GM18511 (cell line): ENCODE results near the gene NPTN.
"Not testable (repeated sequence)": the region's sequence is repeated elsewhere in the genome, so short reads cannot be mapped to it uniquely, and the experiment has no call there.

Source experiments
- ATAC-seq: cut with Tn5 transposase; IDR thresholded peaks from one replicate; pipeline ENCODE4 v1.9.1; 2021; ENCODE audit warnings: mild to moderate bottlenecking, moderate library complexity; ENCODE audit not compliant: unreplicated experiment

NPTN gene

DNA sequence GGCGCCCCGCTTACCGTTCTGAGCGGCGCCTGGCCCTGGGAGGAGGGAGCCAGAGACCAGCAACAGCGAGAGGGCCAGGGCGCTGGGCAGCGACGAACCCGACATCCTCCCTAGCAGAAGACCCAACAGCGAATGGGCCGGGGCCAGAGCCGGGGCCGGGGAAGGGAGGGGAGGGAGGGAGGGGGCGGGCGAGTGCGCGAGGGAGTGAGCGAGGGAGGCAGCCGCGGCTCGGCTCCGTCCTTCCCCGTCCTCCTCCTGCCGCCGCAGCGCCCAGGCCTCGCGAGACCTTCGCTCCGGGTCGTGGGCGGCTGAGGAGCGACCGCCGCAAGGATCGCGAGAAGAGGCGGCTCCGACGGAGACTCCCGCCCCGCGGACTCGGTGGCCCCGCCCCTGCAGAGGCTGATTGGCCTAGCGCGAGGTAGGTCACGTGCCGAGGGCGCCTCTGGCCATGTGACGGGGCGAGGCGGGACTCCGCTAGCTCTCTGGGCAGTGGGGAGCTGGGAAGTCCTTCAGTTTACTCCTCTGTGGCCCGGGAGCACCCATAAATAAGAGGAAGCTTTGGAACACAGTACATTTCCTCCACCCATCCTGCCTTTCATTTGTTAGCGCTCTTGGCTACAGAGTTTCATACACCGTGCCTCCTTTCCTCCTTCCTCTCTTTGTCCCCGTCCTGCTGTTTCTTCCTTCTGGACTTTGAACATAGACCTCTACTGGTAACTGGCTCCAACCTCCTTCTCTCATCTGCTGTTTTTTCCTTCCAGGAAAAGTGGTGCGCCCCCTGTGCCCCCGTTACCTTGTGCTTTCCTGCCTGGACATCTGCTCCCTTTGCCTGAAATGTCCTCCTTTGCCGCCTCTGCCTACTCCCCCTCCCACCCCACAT lies at the start of gene NPTN:
Gene NPTN (minus strand): TSS at position 279 of the 880 bp plus-strand sequence. CDS start 174 bp downstream, at position 105.
- peak; percentile 85 for ATAC-seq

DNA sequence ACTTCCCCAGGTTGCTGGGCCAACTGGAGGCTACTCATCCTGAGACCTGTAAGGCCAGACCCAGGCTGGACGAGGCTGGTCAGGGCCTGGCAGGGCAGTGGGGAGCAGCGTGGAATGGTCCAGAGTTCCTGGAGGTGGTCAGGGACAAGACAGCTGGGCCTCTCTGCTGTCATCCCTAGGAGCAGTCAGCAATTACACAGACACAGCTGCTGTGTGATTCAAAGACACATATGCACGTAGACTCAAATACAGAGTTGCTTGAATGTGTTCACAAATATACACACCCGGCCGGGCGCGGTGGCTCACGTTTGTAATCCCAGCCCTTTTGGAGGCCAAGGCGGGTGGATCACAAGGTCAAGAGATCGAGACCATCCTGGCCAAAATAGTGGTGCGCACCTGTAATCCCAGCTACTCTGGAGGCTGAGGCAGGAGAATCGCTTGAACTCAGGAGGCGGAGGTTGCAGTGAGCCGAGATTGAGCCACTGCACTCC lies 49.5 kb upstream of the NPTN start:
- no peak for ATAC-seq

DNA sequence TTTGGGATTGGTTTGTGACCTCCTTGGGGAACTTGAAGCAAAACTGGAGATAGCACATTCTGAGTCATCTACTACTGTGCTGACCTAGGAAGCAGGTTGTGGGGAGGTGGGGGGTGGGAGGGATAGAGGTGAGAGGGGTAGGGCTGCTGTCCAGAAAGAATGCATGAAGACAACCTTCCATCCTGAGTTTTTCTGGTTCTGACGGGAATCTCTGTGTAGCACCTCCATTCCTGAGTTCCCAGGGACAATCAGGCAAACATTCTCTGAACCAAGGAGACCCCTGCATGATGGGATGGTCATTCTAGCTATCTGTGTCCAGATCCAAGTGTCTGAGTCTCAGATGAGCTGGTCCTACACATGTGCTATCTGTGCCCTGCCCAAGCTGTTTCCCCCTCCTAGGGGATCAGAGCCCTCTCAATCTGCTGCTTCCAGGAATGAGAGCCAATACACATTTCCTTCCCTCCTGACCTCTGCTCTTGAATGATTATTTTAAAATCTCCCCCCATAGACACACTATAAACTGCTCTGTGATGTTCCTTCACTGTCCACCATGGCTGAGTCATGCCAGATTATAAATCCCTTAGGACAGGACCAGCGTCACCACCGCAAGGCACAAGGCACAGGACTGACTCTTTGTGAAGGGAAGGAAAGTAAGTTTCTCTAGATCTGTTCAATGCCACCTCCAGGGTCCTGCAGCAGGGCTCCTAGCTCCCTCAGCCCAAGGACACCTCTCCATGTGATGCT lies 48.8 kb upstream of the NPTN start:
- ATAC-seq, result no peak

DNA sequence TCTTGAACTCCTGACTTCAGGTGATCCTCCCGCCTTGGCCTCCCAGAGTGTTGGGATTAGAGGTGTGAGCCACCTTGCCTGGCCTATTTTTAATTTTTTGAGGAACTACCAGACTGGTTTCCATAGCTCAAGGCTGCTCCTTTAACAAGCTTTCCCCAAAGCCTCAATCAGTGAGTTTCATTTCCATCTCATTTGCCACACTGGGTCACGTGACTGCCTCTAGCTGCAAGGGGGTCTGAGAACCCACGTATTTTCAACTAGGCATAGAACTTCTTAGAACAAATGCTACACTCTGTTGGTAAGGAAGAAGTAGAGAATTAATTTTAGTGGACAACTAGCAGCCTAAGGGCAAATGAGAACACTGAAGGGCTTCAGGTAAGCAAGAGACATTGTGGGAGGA lies 47.9 kb upstream of the NPTN start:
- no peak for ATAC-seq

DNA sequence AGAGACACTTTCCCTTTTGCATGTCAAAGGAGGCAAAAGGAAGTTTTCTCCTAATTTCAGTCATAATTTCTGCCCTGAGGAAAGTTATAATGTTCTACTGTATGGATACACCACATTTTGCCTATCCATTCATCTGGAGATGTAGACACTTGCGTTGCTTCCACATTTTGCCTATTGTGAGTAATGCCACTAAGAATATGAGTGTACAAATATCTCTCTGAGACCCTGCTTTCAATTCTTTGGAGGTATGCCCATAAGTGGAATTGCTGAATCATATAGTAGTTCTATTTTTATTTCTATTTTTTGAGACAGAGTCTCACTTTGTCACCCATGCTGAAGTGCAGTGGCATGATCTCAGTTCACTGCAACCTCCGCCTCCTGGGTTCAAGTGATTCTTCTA lies 47.4 kb upstream of the NPTN start:
- ATAC-seq, result no peak

DNA sequence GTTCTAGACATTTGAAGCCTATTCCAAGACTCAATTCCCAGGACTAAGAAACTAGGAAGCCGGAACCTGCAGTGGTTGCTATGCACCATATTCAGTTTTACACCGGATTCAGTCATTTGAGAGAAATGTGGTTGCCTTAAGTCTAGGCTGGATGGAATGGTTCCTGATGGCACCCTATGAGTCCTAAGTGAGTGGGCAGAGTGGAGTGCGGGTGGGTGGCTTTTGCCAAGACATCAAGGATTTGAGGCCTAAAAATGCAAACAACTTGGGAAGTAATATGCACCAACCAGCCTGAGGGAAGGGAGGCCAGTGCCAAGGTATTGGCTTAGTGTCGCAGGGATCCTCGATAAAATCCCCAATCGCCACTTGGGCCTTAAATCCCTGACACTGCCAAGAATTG lies 46.8 kb upstream of the NPTN start:
- no peak for ATAC-seq

DNA sequence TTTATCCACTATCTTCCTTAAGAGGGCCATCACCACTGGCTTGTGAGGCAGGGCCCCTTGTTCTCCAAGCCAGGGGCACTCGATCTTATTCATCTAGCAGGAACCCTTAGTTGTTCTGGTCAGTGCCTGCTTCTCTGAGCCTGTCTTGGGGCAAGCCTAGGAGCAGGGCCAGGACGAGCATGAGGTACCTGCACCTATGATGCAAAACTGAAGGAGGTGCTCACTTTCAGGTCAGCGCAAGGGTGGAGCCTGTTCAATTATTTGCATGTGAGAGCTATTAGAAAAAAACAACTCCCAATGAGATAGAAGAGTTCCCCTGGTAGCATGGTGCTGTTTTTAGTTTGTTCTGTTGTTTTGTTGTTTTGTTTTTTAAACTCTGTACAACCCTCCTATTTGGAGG lies 46.0 kb upstream of the NPTN start:
- no peak for ATAC-seq

DNA sequence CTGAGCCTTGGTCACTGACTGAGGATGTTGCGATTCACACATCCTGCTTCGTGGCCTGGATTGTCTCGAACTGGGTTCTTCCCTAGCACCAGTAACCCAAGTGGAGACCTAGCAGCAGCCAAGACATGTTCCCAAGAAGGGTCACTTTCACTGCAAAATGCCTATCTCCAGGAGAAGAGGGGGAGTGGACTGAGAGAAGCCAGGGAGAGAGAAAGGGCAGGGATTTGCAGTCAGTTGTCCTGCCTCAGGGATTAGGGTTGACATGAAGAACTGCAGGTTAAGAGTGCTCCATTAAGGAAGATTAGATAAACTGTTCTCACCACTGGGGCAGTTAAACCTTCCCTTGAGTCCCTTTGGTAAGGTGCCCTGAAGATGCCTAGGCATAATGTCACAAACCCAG lies 45.3 kb upstream of the NPTN start:
- ATAC-seq, result no peak

DNA sequence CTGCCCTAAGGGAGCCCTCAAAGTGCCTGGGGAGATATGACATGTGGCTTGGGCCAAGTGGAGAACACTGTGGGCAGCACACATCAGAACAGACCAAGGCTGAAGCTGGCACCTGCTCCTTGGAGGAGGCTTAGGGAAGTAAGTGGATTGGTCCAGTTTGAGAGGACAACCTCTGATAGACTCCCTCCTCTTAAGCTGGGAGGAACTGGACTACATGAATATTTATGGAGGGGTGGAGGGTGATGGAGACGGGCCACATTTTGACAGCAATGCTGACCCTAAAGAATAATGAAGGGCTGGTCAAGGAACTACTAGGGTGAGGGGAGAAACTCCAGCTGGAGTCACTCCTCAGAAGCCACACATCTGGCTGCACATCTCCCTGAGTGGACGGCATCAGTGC lies 44.5 kb upstream of the NPTN start:
- no peak for ATAC-seq

DNA sequence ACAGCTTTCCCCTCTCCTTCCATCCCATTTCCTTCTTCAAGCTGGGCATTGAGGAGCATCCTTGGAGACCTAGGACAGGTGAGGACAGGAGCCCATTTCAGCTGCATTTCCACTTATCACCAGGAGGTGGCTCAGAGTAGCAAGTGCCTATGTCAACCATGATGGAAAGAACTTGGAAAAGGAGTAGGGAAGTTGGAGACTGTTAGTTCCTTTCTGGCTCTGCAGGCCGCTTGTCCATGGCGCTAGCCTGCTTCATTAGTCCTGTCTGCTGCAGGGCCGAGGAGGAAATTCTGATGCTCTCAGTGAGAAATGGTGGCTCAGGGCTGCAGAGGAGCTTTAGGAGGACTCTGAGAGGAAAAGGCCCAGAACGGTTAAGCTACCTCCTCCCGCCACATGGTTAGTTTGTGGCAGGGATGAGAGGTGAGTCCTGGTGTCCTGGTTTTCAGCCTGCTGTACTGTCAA lies 44.0 kb upstream of the NPTN start:
- ATAC-seq, result no peak

DNA sequence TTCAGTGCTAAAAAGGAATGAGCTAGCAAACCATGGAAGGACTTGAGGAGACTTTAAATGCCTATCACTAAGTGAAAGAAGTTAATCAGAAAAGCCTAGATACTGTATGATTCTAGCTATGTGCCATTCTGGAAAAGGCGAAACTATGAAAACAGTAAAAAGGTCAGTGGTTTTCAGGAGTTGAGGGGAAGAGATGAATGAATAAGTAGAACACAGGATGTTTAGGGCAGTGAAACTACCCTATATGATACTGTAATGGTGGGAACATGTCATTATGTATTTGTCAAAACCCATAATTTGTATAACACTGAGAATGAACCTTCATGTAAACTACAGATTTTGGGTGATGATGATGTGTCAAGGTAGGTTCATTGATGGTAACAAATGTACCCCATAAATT lies 41.4 kb upstream of the NPTN start:
- no peak for ATAC-seq

DNA sequence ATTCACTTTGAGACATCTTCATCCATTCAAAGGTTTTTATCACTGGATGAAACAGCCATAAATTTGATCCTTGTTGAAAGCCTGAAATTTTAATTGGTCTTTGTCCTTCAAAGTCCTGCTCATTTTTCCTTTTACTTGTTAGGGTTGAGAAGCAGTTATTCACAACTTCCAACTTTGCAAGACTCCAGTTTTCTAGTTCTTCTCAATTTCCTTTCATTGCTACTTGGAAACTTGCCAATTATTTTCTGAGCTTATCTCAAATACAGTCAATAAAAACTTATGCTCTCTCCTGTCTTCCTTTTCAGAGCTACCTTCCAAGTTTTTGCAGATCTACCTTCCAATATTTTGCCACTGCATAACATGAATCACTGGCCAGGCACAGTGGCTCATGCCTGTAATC lies 27.3 kb upstream of the NPTN start:
- no peak for ATAC-seq

DNA sequence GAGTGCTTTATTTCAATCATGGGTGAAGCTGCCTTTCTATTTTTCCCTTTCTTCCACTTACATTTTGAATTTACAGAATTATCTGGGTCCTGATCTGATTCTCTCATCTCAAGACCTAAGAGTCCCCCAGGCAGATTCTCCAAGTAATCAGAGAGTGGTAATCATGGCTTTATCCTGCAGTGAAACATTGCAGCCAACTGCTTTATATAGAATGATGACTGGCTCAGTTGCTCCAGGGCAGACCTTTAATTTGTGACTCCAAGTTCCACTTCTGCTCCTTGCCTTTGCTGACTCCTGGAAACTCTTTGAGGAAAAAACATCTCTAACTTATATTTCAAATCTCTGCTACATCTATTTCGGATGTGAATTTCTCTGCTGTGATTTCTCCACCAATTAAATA lies 25.5 kb upstream of the NPTN start:
- ATAC-seq, result no peak

DNA sequence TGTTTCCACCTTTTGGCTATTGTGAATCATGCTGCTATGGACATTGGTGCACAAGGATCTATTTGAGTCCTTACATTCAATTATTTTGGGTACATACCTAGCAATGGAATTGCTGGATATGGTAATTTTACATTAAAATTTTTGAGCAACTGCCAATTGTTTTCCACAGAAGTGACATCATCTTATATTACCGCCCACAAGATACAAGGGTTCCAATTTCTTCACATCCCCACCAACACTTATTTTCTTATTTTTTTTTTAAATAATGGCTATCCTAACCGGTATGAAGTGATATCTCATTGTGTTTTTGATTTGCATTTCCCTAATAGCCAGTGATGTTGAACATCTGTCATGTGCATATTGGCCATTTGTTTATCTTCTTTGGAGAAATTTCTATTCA lies 22.5 kb upstream of the NPTN start:
- ATAC-seq, result no peak

DNA sequence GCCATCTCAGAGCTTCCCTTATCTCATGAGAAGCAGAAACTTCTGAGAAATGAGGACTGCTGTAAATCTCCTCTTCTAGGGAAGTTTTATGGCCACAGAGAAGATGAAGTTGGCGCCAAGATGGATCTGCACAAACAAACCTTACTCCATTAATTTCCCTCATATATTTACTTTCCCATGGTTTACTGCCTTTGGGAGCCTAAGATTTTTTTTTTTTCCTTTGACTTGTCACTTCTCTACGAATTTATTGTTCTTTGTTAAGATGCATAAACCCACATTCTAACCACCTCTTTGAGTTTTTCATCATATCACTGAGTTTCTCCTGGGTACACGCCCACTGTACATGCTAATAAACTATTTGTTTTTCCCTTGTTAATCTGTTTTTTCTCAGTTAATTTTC lies 21.5 kb upstream of the NPTN start:
- no peak for ATAC-seq

DNA sequence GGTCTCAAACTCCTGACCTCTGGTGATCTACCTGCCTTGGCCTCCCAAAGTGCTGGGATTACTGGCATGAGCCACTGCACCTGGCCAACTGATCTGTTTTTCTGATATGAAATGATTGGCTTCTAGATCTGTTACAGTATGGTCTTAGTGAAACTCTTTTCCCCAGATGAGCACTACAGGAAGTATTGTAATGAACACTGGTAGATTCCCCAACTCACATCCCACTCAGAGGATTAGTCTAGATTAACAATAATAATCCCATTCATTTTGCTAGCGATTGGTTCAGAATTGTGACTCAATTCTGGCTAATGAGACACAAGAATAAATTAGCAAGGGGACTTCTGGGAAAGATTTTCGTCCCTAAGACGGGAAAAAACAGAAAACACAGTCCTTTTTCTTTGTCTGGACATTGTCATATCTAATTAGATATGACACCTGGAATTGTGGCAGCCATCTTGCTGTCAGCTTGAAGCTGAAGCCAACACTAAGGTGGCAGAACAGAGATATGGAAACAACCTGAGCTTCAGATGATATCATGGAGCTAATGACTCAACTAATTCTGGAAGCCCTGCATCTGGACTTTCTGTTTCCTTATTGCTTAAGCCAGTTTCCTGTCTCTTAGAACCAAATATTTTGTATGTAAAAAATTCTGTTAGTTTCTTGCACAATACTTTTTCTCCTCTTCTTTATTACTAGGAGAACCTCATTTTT lies 17.4 kb upstream of the NPTN start:
- no peak for ATAC-seq

DNA sequence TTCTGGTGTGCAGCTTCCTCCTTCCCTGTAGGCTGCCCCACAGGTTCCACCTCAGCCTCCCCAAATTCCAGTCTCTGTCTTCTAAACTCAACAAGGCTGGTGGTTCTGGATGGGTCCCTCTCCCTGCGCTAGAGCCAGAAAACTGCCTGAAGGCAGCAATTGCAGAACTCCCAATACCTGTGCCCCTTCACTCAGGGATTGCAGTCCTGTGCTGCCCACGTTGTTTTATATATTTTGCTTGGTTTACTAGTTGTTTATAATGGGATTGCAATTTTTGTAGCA lies 14.8 kb upstream of the NPTN start:
- ATAC-seq, result no peak

DNA sequence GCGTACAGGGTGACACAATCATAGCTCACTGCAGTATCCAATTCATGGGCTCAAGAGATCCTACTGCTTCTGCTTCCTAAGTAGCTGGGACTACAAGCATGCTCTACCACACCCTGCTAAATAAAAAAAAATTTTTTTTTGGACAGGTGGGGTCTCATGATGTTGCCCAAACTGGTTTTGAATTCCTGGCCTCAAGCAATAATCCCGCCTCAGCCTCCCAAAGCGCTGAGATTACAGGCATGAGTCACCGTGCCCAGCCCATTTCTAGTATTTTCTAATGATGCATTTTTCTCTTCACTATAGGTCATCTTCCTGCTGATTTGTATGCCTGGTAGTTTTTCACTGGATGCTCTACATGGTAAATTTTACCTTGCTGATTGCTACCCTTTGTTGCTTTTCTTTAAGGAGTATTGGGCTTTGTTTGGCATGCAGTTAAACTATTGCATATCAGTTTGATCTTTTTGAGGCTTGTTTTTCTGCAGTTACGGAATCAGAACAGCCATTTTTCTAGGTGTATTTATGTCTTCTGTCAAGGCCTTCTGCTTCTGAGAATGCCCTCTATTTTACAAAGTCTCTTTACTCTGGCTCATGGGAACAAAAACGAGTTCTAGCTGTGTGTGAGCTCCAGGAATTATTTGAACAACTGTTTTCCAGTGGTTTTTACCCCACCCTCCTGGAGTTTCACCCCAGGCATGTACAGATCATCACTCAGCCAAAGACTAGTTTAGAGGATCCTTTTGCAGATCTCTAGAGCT lies 14.2 kb upstream of the NPTN start:
- no peak for ATAC-seq

DNA sequence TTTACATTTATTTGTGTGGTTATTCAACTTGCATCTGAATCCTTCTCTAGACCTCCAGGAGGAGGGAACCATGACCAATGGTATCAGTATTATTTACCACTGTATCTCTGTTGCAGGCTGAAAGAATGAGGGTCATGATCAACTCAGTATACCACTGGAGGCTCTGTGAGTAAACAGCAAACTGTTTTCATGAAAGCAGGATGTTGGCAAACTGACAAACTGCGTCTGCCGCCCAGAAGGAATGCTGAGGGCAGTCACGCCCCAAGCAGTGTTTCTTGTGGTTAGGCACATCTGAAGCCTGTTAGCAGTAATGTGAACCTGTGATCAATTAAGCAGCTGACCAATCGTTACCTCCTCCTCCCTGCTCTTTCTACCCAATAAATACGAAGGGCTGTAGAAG lies 6.3 kb upstream of the NPTN start:
- ATAC-seq, result not testable (repeated sequence)

DNA sequence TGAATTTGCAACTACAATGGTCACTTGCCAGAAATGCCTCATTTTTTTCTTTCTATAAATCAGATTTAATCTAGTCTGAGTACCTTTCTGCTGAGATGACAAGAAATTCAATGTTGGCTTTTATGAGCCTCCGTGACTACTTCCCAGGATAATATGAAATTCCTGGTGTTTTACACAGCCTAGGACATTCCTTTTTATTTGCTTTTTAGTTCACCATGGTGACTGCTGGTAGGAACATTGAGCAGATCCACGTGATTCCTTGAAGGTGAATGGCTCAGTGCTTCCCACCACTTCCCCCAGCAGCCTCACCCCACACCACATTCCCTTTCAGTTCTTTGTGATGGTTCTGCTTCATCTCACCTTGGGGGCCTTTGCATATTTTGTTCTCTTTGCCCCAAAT lies 4.3 kb upstream of the NPTN start:
- no peak for ATAC-seq

DNA sequence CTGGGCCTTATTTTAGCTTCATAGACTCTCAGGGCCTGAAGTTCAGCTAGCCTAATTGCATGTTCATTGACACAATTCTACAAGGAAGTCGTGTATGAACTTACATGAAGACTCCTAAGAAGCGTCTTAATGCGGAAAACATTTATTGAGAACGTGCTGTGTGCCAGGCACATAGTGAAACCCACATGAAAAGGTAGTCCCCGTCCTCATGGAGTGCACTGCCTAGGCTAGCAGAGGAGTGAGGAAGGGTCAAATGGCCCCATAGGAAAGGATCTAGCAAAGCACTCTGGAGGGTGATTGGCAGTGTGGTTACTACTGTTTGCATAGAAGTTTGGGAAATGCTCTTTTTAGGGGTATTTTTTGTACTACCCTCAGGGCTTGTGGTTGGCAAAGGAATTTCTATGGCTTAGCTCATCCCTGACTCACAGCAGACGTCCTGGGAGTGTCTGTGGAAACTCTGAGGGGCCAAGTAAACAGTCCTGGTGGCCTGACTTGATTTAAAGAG lies 854 bp upstream of the NPTN start:
- no peak for ATAC-seq
